ENCODE results near the gene ATAD3A. TPM values are rescaled to one million over a fixed set of nuclear protein-coding genes. Genes with fewer than 3 reads are reported as not detected.

Gene ATAD3A
- total and polyA plus RNA-seq, 2 experiments from 2014 or later = 36.5 to 80.3 TPM

DNA sequence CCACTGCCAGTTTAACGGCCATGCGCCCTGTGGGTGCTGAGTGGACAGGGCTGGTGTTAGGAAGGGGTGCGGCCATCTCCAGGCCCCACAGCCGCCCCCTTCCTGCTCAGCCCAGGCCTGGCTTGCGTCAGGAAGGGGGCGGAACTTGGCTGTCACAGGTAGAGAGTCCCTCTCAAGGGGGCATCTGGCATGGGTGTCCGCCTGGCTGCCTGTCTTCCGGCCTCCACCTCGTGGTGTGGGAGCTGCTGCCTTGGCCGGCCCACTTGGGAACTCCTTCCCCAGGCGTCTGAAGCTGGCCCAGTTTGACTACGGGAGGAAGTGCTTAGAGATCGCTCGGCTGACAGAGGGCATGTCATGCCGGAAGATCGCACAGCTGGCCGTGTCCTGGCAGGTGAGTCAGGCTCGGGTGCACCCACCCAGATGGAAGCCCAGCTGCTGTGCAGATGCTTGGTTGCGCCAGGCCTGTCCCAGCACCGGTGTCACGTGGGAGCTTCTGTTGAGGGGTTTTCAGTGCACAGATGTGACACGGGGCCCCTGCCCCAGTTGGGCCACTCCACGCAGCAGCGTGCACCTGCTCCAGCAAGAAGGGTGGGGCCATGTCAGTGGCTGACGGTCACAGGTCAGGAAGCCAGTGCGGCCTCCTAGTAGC is 49.5 kb upstream of the ATAD3A start:
- no peak overlapping the region for H3K4me2 ChIP-seq
- no peak for TF ChIP-seq STAT1 (IDR thresholded peaks at IDR 0.05; ENCODE audit: unreplicated experiment)
- TF ChIP-seq NANOG (IDR thresholded peaks at IDR 0.05; ENCODE audit: borderline replicate concordance) = no peak
- TF ChIP-seq, protein P1, sequence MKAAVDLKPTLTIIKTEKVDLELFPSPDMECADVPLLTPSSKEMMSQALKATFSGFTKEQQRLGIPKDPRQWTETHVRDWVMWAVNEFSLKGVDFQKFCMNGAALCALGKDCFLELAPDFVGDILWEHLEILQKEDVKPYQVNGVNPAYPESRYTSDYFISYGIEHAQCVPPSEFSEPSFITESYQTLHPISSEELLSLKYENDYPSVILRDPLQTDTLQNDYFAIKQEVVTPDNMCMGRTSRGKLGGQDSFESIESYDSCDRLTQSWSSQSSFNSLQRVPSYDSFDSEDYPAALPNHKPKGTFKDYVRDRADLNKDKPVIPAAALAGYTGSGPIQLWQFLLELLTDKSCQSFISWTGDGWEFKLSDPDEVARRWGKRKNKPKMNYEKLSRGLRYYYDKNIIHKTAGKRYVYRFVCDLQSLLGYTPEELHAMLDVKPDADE (IDR thresholded peaks at IDR 0.05) = no peak
- TF ChIP-seq POLR2AphosphoS5 (IDR thresholded peaks at IDR 0.05; ENCODE audit: low read depth) = no peak
- TF ChIP-seq ZNF331 (CRISPR knock-in tag; IDR thresholded peaks at IDR 0.05; ENCODE audit: low read depth) = no peak
- TF ChIP-seq ZNF114 (CRISPR knock-in tag; IDR thresholded peaks at IDR 0.05) = no peak
- TF ChIP-seq CTCF (conservative IDR thresholded peaks at IDR 0.05; ENCODE audit: low read depth in 2 of 2) = no peak
- TF ChIP-seq CREB1 (CRISPR knock-in tag; IDR thresholded peaks at IDR 0.05; ENCODE audit: low read depth) = no peak
- TF ChIP-seq EZH2phosphoT487 (IDR thresholded peaks at IDR 0.05; ENCODE audit: unreplicated experiment) = no peak
- TF ChIP-seq EZH2 (IDR thresholded peaks at IDR 0.05; ENCODE audit: low read depth, unreplicated experiment) = no peak
- TF ChIP-seq JUNB (IDR thresholded peaks at IDR 0.05; ENCODE audit: unreplicated experiment) = no peak
- no peak for TF ChIP-seq REST (IDR thresholded peaks at IDR 0.05; ENCODE audit: unreplicated experiment)
- no peak for TF ChIP-seq ZNF462 (CRISPR knock-in tag; IDR thresholded peaks at IDR 0.05)
- no peak overlapping the region for H3K4me3 ChIP-seq
- no peak overlapping the region for H3K27ac ChIP-seq (ENCODE audit: low read depth)
- H3K79me2 ChIP-seq (replicated peaks; ENCODE audit: insufficient read depth) = no peaks in the 10 kb centered on the region
- no peaks in the 10 kb centered on the region for H4K20me1 ChIP-seq (replicated peaks; ENCODE audit: insufficient read depth)
- no peaks in the 10 kb centered on the region for H3K9me3 Mint-ChIP-seq
- H3F3A ChIP-seq (replicated peaks; ENCODE audit: low read depth) = no peaks in the 10 kb centered on the region
- no peaks in the 10 kb centered on the region for H3K27me3 ChIP-seq (ENCODE audit: insufficient read depth)
- no peaks in the 10 kb centered on the region for H3K9me2 ChIP-seq (ENCODE audit: insufficient read depth)
- H2AFZ ChIP-seq = no peak overlapping the region
- H3K27me3 Mint-ChIP-seq (ENCODE audit: insufficient read depth, low read depth, poor library complexity) = peaks cover 3% of the 10 kb centered on the region
- no peaks in the 10 kb centered on the region for H3K4me1 ChIP-seq (ENCODE audit: insufficient read depth)
- no peaks in the 10 kb centered on the region for H3K36me3 Mint-ChIP-seq (ENCODE audit: low read depth)
- no peaks in the 10 kb centered on the region for H3K4me1 Mint-ChIP-seq
- H3K27ac Mint-ChIP-seq = no peak overlapping the region
- no peak overlapping the region for H3K4me3 Mint-ChIP-seq
- no peaks in the 10 kb centered on the region for H3K36me3 ChIP-seq (ENCODE audit: insufficient read depth)
- DNase-seq (ENCODE audit: low spot score) (no peak), ATAC-seq (peak; percentile 73)

All from GM23338 (cell line).